GM19397 (cell line): ENCODE measurements around the gene LRRC61.
A peak's percentile ranks its signal among the peaks of the same experiment; 100 is the strongest.
"Not testable (repeated sequence)": the region's sequence is repeated elsewhere in the genome, so short reads cannot be mapped to it uniquely, and the experiment has no call there.

Experiments used
- ATAC-seq: cut with Tn5 transposase; IDR thresholded peaks from one replicate; pipeline ENCODE4 v1.9.1; 2021; ENCODE audit warnings: mild to moderate bottlenecking, moderate library complexity; ENCODE audit not compliant: unreplicated experiment

LRRC61 gene

DNA sequence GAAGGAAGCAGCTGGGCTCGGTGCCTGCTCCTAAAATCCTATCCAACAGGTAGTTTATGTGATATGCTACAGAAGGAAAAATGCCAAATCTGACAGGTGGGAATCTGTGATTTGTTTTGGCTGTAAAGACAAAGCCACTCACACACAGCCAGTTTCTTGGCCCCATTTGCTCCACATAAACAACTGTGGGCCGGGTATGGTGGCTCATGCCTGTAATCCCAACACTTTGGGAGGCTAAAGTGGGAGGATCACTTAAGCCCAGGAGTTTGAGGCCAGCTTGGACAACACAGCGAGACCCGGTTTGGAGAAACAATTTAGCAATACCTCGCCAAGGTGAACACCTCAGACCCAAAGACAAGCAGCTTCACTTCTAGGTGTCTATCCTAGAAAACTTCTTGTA is 16.8 kb upstream of the LRRC61 start:
- not testable (repeated sequence) for ATAC-seq

- no peak for ATAC-seq
These were observed 16.0 kb upstream of the LRRC61 start for GRCh38 chr7:150307129-150307528.

- ATAC-seq = no peak
These were observed 15.3 kb upstream of the LRRC61 start for GRCh38 chr7:150307904-150308303.

DNA sequence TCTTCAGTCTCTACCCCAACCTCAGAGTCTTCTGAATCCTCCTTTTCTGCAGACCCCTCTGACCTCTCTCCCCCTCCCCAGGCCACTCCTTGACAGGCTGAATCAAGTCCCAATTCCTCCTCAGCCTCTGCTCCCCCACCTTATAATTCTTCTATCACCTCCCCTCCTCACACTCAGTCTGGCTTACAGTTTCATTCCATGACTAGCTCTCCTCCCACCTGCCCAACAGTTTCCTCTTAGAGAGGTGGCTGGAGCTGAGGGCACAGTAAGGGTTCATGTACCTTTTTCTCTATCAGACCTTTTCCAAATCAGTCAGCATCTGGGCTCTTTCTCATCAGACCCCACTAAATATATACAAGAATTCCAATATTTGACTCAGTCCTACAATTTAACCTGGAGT is 14.6 kb upstream of the LRRC61 start:
- ATAC-seq = no peak

DNA sequence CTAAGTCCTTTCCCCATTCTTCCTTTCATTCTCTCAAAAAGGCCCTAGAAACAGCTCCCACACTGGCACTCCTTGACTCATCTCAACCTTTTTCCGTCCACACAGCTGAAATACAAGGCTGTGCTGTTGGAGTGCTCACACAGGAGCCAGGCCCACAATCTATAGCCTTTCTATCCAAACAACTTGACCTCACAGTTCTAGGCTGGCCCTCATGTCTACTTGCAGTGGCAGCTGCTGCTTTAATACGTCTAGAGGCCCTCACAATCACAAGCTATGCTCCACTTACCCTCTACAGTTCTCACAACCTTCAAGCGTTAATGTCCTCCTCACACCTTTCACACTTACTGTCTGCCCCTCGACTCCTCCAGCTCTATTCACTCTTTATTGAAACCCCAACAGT is 12.0 kb upstream of the LRRC61 start:
- ATAC-seq = no peak

- no peak for ATAC-seq
These were observed 11.4 kb upstream of the LRRC61 start for GRCh38 chr7:150311711-150312110.

- not testable (repeated sequence) for ATAC-seq
These were observed 10.3 kb upstream of the LRRC61 start for GRCh38 chr7:150312649-150313366.

DNA sequence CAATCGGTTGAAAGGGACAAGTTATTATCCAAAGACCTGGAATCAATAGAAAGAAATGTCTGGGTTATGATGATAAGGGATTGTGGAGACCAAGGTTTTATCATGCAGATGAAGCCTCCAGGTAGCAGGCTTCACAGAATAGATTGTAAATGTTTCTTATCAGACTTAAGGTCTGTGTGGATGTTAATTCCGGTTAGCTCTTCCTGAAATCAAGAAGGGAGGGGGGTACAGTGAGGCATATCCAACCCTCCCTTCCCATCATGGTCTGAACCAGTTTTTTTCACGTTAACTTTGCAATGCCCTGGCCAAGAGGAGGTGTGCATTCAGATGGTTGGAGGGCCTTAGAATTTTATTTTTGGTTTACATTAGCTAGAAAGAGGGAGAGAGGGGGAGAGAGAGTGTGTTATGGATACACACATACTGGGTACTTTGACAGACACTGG is 9.8 kb upstream of the LRRC61 start:
- no peak for ATAC-seq

GRCh38 chr7:150313870-150314269 is 9.3 kb upstream of the LRRC61 start:
- no peak for ATAC-seq

DNA sequence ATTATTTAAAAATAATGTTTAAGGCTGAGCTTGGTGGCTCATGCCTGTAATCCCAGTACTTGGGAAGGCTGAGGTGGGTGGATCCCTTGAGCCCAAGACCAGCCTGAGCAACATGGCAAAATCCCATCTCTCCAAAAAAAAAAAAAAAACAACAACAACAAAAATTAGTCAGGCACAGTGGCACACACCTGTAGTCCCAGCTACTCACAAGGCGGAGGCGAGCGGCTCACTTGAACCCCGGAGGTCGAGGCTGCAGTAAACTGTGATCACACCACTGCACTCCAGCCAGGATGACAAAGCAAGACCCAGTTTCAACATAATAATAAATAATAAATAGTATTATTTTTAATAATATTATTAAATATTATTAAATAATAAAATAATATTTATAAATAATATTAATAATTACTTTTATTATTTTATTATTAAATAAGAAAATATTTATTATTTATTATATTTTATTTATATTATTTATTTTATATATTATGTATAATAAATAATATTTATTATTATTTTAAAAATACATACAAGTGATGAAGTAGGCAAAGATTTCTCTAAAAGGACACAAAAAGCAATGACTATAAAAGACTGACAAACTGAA is 8.4 kb upstream of the LRRC61 start:
- ATAC-seq = no peak

- not testable (repeated sequence) for ATAC-seq
These were observed 6.2 kb upstream of the LRRC61 start for GRCh38 chr7:150316987-150317386.

GRCh38 chr7:150317748-150318444 is 5.3 kb upstream of the LRRC61 start:
- ATAC-seq = no peak

GRCh38 chr7:150321788-150322113 is 1.4 kb upstream of the LRRC61 start:
- ATAC-seq = no peak

- ATAC-seq = no peak
These were observed 882 bp upstream of the LRRC61 start for GRCh38 chr7:150322114-150322832.

DNA sequence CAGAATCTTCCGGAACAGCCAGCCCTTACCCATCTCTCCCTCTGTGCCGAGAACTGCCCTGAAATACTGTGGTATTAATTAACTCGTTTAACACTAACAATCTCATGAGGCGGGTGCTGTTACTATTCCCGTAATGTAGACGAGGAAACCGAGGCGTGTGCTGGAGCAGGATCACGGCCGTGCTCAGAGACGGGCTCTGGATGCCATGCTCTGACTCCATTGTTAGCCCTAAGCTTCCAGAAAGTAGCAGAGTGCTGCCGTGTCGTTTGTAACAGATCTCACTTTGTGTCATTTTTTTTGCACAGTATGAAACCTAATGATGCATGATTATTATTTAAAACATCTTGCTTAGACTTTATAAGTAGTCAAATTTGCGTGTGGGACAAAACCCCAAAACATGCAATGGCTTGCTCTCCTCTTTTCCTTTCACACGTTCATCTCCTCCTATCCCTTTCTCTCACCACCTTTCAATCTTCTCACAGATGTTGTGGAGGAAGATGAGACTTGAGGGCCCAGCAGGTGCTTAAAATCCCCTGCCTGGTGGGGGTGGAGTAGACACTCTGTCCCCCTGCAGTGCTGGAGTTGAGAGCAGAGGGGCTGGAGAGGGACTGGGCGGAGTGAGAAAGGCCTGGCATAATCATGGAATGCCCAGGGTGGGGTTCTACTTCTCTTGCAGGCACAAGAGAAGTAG is 672 bp downstream of the LRRC61 start:
- ATAC-seq = peak; percentile 22

GRCh38 chr7:150324373-150324961 is 1.3 kb downstream of the LRRC61 start:
- no peak for ATAC-seq

GRCh38 chr7:150325110-150325611 is 2.0 kb downstream of the LRRC61 start:
- no peak for ATAC-seq

- no peak for ATAC-seq
These were observed 2.7 kb downstream of the LRRC61 start for GRCh38 chr7:150325901-150326300.

- no peak for ATAC-seq
These were observed 3.6 kb downstream of the LRRC61 start for GRCh38 chr7:150326657-150327268.

DNA sequence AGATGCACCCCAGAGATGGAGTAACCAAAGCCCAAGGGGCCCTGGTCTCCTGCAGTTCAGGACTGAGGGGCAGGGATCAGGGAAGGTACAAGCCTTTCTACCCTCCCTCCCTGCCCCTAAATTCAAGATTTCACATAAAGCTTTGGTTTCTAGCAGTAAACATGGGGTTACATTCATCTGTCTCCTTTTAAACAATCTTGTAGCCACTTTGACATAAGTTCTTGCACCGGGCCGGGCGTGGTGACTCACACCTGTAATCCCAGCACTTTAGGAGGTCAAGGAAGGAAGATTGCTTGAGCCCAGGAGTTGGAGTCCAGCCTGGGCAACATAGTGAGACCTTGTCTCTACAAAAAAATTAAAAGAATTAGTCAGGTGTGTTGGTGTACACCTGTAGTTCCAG is 4.2 kb downstream of the LRRC61 start:
- no peak for ATAC-seq
